ENCODE measurements around the gene ZNF550. TPM values are rescaled to one million over a fixed set of nuclear protein-coding genes. Genes with fewer than 3 reads are reported as not detected.

Gene ZNF550
- total and polyA plus RNA-seq, 9 of the 15 experiments (the other 6 are each of a cell fraction or from before 2014, with no cell fraction given) = 1.6 to 11.8 (median 4.3) TPM

- Histone ChIP-seq H3K9ac (ENCODE audit: insufficient read depth in 1 of 2, low read depth in 2 of 2, low read length in 2 of 2) (no peak overlapping the region), H3K9me1 (ENCODE audit: control insufficient read depth, insufficient read depth, low read length) (no peaks in the 10 kb centered on the region), H4K20me1 (replicated peaks; ENCODE audit: control insufficient read depth, insufficient read depth, low read length) (no peaks in the 10 kb centered on the region), H3K79me2 (ENCODE audit: control insufficient read depth, insufficient read depth, low read length) (no peaks in the 10 kb centered on the region), H3K9me3 (replicated peaks; ENCODE audit: control insufficient read depth, insufficient read depth, low read depth, low read length) (no peaks in the 10 kb centered on the region; the same call in 1 of the 2 replicates), H3K4me3 (no peak overlapping the region), H3K36me3 (ENCODE audit: control insufficient read depth, insufficient read depth, low read length) (no peaks in the 10 kb centered on the region), H3K4me1 (replicated peaks in 1 of 2; ENCODE audit: control insufficient read depth in 2 of 2, insufficient read depth in 2 of 2, low read length in 2 of 2) (no peaks in the 10 kb centered on the region), H2AFZ (ENCODE audit: low read depth, low read length) (no peak overlapping the region), H3K27me3 (ENCODE audit: control insufficient read depth in 2 of 2, insufficient read depth in 2 of 2, low read length in 2 of 2) (no peaks in the 10 kb centered on the region), H3K27ac (ENCODE audit: extremely low read depth, low read depth, low read length) (no peak overlapping the region), H3K4me2 (ENCODE audit: insufficient read depth, low read length) (no peak overlapping the region)
- 3% methylated on average over 5 of the region's 5 CpGs for WGBS (ENCODE audit: insufficient coverage, low coverage, missing lambda C conversion rate)
- FAIRE-seq (no peak), ATAC-seq (no peak), DNase-seq (ENCODE audit: extremely low read depth in 1 of 4, low spot score in 3 of 4) (no peak)
- in situ Hi-C loops (cut with MboI) = no loop called here
- intact Hi-C loops (cut with micrococcal nuclease) = no loop called here
- POLR2A ChIA-PET = no interaction called here
- BruUV-seq (replicated peaks) = no TSS peak
- CTCF ChIA-PET (ENCODE audit: low intra/inter-chr PET ratio) = no interaction called here
- TF ChIP-seq SRSF1 (IDR thresholded peaks at IDR 0.05; ENCODE audit: low read depth, low read length) = no peak
- no peak for TF ChIP-seq HDGF (IDR thresholded peaks at IDR 0.05)
- TF ChIP-seq, protein P1, sequence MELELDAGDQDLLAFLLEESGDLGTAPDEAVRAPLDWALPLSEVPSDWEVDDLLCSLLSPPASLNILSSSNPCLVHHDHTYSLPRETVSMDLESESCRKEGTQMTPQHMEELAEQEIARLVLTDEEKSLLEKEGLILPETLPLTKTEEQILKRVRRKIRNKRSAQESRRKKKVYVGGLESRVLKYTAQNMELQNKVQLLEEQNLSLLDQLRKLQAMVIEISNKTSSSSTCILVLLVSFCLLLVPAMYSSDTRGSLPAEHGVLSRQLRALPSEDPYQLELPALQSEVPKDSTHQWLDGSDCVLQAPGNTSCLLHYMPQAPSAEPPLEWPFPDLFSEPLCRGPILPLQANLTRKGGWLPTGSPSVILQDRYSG (tag; conservative IDR thresholded peaks at IDR 0.05; ENCODE audit: low read depth) = no peak
- TF ChIP-seq TBL1XR1 (IDR thresholded peaks at IDR 0.05; ENCODE audit: low read length in 2 of 2) = no peak
- TF ChIP-seq, protein P2, sequence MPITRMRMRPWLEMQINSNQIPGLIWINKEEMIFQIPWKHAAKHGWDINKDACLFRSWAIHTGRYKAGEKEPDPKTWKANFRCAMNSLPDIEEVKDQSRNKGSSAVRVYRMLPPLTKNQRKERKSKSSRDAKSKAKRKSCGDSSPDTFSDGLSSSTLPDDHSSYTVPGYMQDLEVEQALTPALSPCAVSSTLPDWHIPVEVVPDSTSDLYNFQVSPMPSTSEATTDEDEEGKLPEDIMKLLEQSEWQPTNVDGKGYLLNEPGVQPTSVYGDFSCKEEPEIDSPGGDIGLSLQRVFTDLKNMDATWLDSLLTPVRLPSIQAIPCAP (CRISPR knock-in tag; IDR thresholded peaks at IDR 0.05; ENCODE audit: borderline replicate concordance) = no peak
- TF ChIP-seq, protein P3, sequence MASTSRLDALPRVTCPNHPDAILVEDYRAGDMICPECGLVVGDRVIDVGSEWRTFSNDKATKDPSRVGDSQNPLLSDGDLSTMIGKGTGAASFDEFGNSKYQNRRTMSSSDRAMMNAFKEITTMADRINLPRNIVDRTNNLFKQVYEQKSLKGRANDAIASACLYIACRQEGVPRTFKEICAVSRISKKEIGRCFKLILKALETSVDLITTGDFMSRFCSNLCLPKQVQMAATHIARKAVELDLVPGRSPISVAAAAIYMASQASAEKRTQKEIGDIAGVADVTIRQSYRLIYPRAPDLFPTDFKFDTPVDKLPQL (IDR thresholded peaks at IDR 0.05; ENCODE audit: extremely low read depth, insufficient read length) = no peak
- TF ChIP-seq, protein P4, sequence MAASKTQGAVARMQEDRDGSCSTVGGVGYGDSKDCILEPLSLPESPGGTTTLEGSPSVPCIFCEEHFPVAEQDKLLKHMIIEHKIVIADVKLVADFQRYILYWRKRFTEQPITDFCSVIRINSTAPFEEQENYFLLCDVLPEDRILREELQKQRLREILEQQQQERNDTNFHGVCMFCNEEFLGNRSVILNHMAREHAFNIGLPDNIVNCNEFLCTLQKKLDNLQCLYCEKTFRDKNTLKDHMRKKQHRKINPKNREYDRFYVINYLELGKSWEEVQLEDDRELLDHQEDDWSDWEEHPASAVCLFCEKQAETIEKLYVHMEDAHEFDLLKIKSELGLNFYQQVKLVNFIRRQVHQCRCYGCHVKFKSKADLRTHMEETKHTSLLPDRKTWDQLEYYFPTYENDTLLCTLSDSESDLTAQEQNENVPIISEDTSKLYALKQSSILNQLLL (CRISPR knock-in tag; IDR thresholded peaks at IDR 0.05; ENCODE audit: borderline replicate concordance) = no peak
- TF ChIP-seq DPF2 (IDR thresholded peaks at IDR 0.05) = no peak
- TF ChIP-seq, protein P5, sequence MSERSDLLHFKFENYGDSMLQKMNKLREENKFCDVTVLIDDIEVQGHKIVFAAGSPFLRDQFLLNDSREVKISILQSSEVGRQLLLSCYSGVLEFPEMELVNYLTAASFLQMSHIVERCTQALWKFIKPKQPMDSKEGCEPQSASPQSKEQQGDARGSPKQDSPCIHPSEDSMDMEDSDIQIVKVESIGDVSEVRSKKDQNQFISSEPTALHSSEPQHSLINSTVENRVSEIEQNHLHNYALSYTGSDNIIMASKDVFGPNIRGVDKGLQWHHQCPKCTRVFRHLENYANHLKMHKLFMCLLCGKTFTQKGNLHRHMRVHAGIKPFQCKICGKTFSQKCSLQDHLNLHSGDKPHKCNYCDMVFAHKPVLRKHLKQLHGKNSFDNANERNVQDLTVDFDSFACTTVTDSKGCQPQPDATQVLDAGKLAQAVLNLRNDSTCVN (CRISPR knock-in tag; IDR thresholded peaks at IDR 0.05) = no peak
- TF ChIP-seq FIP1L1 (IDR thresholded peaks at IDR 0.05; ENCODE audit: low read depth, low read length, poor library complexity, severe bottlenecking) = no peak
- no peak for TF ChIP-seq NR2F6 (CRISPR knock-in tag; IDR thresholded peaks at IDR 0.05)
- no peak for TF ChIP-seq RBM25 (IDR thresholded peaks at IDR 0.05; ENCODE audit: low read depth, low read length, severe bottlenecking)
- no peak for TF ChIP-seq NR4A1 (CRISPR knock-in tag; IDR thresholded peaks at IDR 0.05)
- TF ChIP-seq NR4A1 (tag; IDR thresholded peaks at IDR 0.05) = no peak
- no peak for TF ChIP-seq ZKSCAN1 (IDR thresholded peaks at IDR 0.05; ENCODE audit: low read depth, low read length)
- no peak for TF ChIP-seq RAD51 (IDR thresholded peaks at IDR 0.05; ENCODE audit: borderline replicate concordance, low read depth)
- TF ChIP-seq MNT (conservative IDR thresholded peaks at IDR 0.05) = no peak
These were observed 44.4 kb downstream of the ZNF550 start for GRCh38 chr19:57515255-57515654.

Measured in K562 (cell line).